ENCODE data around the gene CHST15.
A peak's percentile ranks its signal among the peaks of the same experiment; 100 is the strongest.

Gene CHST15

GRCh38 chr10:124066781-124067714 lies 26.4 kb downstream of the CHST15 start:
- no peak overlapping the region for H3K27ac ChIP-seq
- TF ChIP-seq ZFX (IDR thresholded peaks at IDR 0.05) (no peak), CTCF (conservative IDR thresholded peaks at IDR 0.05) (no peak)

DNA sequence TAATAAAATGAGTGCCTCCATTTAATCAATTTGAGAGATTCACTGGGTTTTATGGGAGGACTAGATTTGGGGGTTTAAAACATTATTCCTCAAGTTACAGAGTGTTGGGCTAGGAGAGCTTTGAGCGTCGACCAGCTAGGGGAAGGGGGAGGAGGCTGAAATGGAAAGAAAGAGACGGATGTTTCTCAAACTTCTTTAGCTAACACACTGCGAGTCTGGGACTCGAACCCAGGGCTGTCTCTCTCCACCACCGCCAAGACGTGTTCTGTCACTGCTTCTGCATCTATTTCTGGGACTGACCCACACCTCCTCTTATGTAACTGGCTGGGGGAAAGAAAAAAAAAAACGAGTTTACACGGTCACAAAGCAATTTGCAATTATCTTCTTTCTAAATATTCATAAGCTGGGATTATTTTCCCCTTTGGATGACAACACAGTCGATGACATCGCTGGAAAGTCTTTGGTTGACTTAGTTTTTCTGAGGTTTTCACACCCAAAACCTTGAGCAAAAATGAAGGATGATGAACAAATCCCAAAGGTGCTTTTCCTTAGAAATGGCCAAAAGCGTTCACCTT lies 27.2 kb downstream of the CHST15 start:
- TF ChIP-seq ZFX (IDR thresholded peaks at IDR 0.05) (no peak), CTCF (conservative IDR thresholded peaks at IDR 0.05) (no peak)
- H3K27ac ChIP-seq: no peak overlapping the region

GRCh38 chr10:124065382-124066125 lies 27.8 kb downstream of the CHST15 start:
- no peak for TF ChIP-seq ZFX (IDR thresholded peaks at IDR 0.05)
- no peak for TF ChIP-seq CTCF (conservative IDR thresholded peaks at IDR 0.05)
- H3K27ac ChIP-seq: no peak overlapping the region

DNA sequence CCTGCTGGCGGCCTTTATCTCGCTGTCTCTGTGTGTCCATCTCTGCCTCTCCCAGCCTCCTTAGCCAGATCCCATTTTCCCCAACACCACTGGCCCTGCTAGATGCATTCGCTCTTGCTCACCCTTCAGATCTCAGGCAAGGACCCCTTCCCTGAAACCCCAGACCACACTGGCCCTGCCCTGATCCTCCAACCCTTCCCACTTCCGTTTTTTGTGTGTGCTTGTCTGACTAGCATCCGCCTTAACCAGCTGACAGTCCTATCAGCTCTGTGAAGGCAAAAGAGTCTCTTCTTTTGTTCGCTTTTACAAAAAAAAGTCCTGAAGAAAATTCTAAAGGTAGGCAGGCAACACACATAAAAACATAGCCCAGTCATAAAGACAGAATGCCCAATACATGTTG lies 28.7 kb downstream of the CHST15 start:
- peak overlapping the region; percentile 31; the same call in 1 of the 2 replicates for H3K27ac ChIP-seq
- no peak for TF ChIP-seq ZFX (IDR thresholded peaks at IDR 0.05)
- no peak for TF ChIP-seq CTCF (conservative IDR thresholded peaks at IDR 0.05)

DNA sequence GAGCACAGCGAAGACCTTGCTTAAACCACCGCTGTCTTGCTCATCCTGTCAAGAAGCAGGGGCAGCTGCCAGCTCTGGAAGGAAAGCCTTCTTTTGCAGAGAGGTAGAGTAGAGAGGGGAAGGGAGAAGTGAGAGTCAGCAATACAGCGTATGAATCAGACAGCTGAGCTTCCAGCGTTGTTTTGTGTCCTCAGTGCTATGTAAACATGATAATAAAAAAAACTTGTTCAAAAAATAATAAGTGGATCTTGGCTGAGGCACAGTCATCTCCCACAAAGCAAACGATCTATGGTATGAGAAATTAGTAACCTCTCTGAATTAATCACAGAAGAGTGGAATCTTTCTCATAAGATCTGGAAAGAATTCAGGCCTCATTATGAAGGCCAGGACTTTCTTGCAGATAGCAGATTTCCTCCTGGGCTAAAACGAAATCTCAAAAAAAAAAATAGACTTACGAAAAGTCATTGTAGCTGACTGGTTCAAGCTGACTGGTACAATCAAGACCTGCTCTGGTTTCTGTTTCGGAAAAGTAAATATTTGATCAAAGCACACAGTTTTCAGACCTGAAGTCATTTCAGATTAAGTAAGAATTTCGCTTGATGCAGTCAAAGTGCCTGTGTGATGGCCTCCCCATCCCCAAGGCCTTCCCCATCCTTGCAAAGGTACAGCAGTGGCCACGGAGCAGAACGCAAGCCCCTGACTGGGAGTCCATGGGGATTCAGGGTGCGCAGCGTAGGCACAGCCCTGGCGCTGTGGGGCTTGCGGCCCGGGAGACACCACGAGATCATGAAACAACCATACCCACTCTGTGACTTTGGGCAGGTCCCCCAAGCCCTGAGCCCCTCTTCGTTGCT lies 29.4 kb downstream of the CHST15 start:
- no peak for TF ChIP-seq ZFX (IDR thresholded peaks at IDR 0.05)
- no peak for TF ChIP-seq CTCF (conservative IDR thresholded peaks at IDR 0.05)
- H3K27ac ChIP-seq: peak overlapping the region; percentile 31; the same call in 1 of the 2 replicates

GRCh38 chr10:124062390-124062789 lies 31.0 kb downstream of the CHST15 start:
- no peak for TF ChIP-seq CTCF (conservative IDR thresholded peaks at IDR 0.05)
- TF ChIP-seq ZFX (IDR thresholded peaks at IDR 0.05): no peak
- no peak overlapping the region for H3K27ac ChIP-seq
